K562 (cell line): ENCODE results near the gene SLC8A1. TPM values are rescaled to one million over a fixed set of nuclear protein-coding genes. Genes with fewer than 3 reads are reported as not detected.

Experiments used
- ATAC-seq: fragments of 200-7000 bp; cut with Tn5 transposase; 3 replicates; pipeline ENCODE4 v1.9.1; 2020; ENCODE audit warnings: moderate library complexity
- BruUV-seq: library from RNA; stranded (reverse); fragments of 400-500 nt; replicated peaks from 2 replicates; lab custom pipeline; 2021; lab: Mats Ljungman, UMichigan
- CTCF ChIA-PET: fragments of 300-600 bp; formaldehyde crosslinking; extraction: SDS; loops from one replicate; lab custom pipeline; 2021; ENCODE audit warnings: low intra/inter-chr PET ratio; lab: Yijun Ruan, JAX
- POLR2A ChIA-PET: fragments of 300-600, 350-650 bp; sonication (Branson Sonifier 250); formaldehyde crosslinking; extraction: SDS; loops from one replicate; lab custom pipeline; 2021; ENCODE audit warnings: antibody characterized with exemption, inconsistent platforms; lab: Yijun Ruan, JAX
- DNase-seq, 4 experiments: peaks; one replicate each; pipeline versions ENCODE4 v3.0.0 to v3.0.0-alpha.2; 2011 to 2018; ENCODE audit warnings: low spot score in 3 of 4, mixed read lengths in 3 of 4; ENCODE audit errors: extremely low read depth in 1 of 4
- FAIRE-seq: peaks from 2 replicates; lab custom pipeline; 2011; peaks lifted over from hg19 to GRCh38; lab: Jason Lieb, UNC
- H2AFZ ChIP-seq: 2 replicates; pipeline ENCODE4 v1.6.0; 2011; ENCODE audit warnings: low read depth, low read length, control low read depth, inconsistent platforms
- H3K27ac ChIP-seq: fragments of 200-600 bp; 3 replicates; pipeline ENCODE4 v1.8.0; 2011; ENCODE audit warnings: low read depth, mild to moderate bottlenecking, control low read depth, inconsistent platforms, low read length, moderate library complexity, mixed read lengths; ENCODE audit errors: extremely low read depth
- H3K27me3 ChIP-seq, 2 experiments: fragments of 300-600 bp in 1 of 2; 2 replicates in 1 of 2; 3 replicates in 1 of 2; pipeline versions ENCODE4 v1.6.0 to v1.8.0; 2011; ENCODE audit warnings: inconsistent platforms in 2 of 2, low read length in 2 of 2, mild to moderate bottlenecking in 1 of 2, mixed read lengths in 1 of 2, moderate library complexity in 1 of 2; ENCODE audit not compliant: control insufficient read depth in 2 of 2, insufficient read depth in 2 of 2
- H3K36me3 ChIP-seq: fragments of 300-600 bp; 3 replicates; pipeline ENCODE4 v1.8.0; 2011; ENCODE audit warnings: mild to moderate bottlenecking, low read length, inconsistent platforms; ENCODE audit not compliant: control insufficient read depth, insufficient read depth
- H3K4me1 ChIP-seq, 2 experiments: fragments of 200-600 bp in 1 of 2; replicated peaks in 1 of 2; 2 replicates in 1 of 2; 3 replicates in 1 of 2; pipeline versions ENCODE4 v1.5.1 to v1.8.0; 2011; ENCODE audit warnings: inconsistent platforms in 2 of 2, low read length in 2 of 2, mild to moderate bottlenecking in 1 of 2, mixed read lengths in 1 of 2, moderate library complexity in 1 of 2; ENCODE audit not compliant: control insufficient read depth in 2 of 2, insufficient read depth in 2 of 2
- H3K4me2 ChIP-seq: 2 replicates; pipeline ENCODE4 v1.6.1; 2011; ENCODE audit warnings: low read length, control low read depth, inconsistent platforms, mixed read lengths; ENCODE audit not compliant: insufficient read depth
- H3K4me3 ChIP-seq: fragments of 200-600 bp; sonication (generic), shearing (Covaris generic); 2 replicates; pipeline ENCODE4 v1.5.1; 2016; ENCODE audit warnings: control low read depth, inconsistent platforms
- H3K79me2 ChIP-seq: fragments of 200-600 bp; 3 replicates; pipeline ENCODE4 v1.8.0; 2011; ENCODE audit warnings: low read length, inconsistent platforms; ENCODE audit not compliant: control insufficient read depth, insufficient read depth
- H3K9ac ChIP-seq, 2 experiments: 2 replicates each; pipeline versions ENCODE4 v1.6.0 to v1.6.1; 2011; ENCODE audit warnings: low read depth in 2 of 2, low read length in 2 of 2, control low read depth in 1 of 2, inconsistent platforms in 1 of 2, mild to moderate bottlenecking in 1 of 2, mixed read lengths in 1 of 2; ENCODE audit not compliant: insufficient read depth in 1 of 2
- H3K9me1 ChIP-seq: one replicate; pipeline ENCODE4 v1.6.0; 2011; ENCODE audit warnings: inconsistent platforms, mild to moderate bottlenecking, low read length, moderate library complexity; ENCODE audit not compliant: control insufficient read depth, insufficient read depth
- H3K9me3 ChIP-seq: replicated peaks from 2 replicates; pipeline ENCODE4 v1.5.1; 2011; ENCODE audit warnings: low read depth, low read length, inconsistent platforms; ENCODE audit not compliant: control insufficient read depth, insufficient read depth
- H4K20me1 ChIP-seq: replicated peaks from 2 replicates; pipeline ENCODE4 v1.6.1; 2011; ENCODE audit warnings: low read length, inconsistent platforms, mixed read lengths; ENCODE audit not compliant: control insufficient read depth, insufficient read depth
- ARID3A ChIP-seq: IDR thresholded peaks from 2 replicates; pipeline ENCODE4 v1.6.1; 2012; ENCODE audit warnings: low read depth, low read length, improper control_type of control experiment, borderline replicate concordance
- ARNT ChIP-seq, 2 experiments: fragments of 450-650 bp; IDR thresholded peaks; 2 replicates each; pipeline ENCODE4 v1.6.1; 2016; ENCODE audit warnings: mild to moderate bottlenecking in 1 of 2
- DACH1 ChIP-seq: fragments of 450-650 bp; IDR thresholded peaks from 2 replicates; pipeline ENCODE4 v1.6.1; 2018; ENCODE audit not compliant: partially characterized antibody
- HDAC1 ChIP-seq, 2 experiments: fragments of 450-650 bp; IDR thresholded peaks; 2 replicates each; pipeline ENCODE4 v1.6.1; 2016 to 2017; ENCODE audit warnings: inconsistent platforms in 1 of 2, mild to moderate bottlenecking in 1 of 2, moderate library complexity in 1 of 2
- MYC ChIP-seq, 2 experiments: fragments of 250-450 bp in 1 of 2; sonication (Bioruptor Pico) in 1 of 2; IDR thresholded peaks; 2 replicates each; pipeline versions ENCODE4 v1.5.1 to v1.6.1; 2012 to 2021; ENCODE audit warnings: low read depth in 2 of 2, borderline replicate concordance in 1 of 2, improper control_type of control experiment in 1 of 2, low read length in 1 of 2, mild to moderate bottlenecking in 1 of 2, moderate library complexity in 1 of 2
- POLR2A ChIP-seq: fragments of 450-650 bp; conservative IDR thresholded peaks from 2 replicates; pipeline ENCODE4 v1.6.1; 2016
- SAFB2 ChIP-seq: fragments of 200-400 bp; formaldehyde crosslinking; IDR thresholded peaks from 2 replicates; pipeline ENCODE4 v1.6.1; 2018; ENCODE audit warnings: borderline replicate concordance, low read length, low read depth, moderate library complexity; ENCODE audit not compliant: severe bottlenecking
- WGBS: fragments of 100-300 bp; shearing (Covaris generic); methylation state at CpG from one replicate; pipeline ENCODE4 v1.1.6; 2016; ENCODE audit warnings: low coverage, mixed read lengths; ENCODE audit not compliant: insufficient coverage; ENCODE audit errors: missing lambda C conversion rate; 5-methylcytosine and 5-hydroxymethylcytosine counted together
- in situ Hi-C: fragments of 300-500 bp; cut with MboI; formaldehyde crosslinking; loops from 4 replicates; pipeline ENCODE4 v1.15.0; 2018; ENCODE audit warnings: inconsistent platforms, mixed read lengths
- intact Hi-C: fragments of 100-400 bp; cut with micrococcal nuclease; formaldehyde crosslinking; loops from 2 replicates; pipeline ENCODE4 v1.14.2; 2022
- polyA plus RNA-seq, 8 experiments: library from polyadenylated mRNA; depleted of rRNA in 4 of 8; stranded (reverse) in 5 of 8; unstranded in 3 of 8; fragments of >200 nt; fragmentation: Nextera tagmentation in 2 of 8; fragmentation: Illumina TruSeq in 1 of 8; extraction: Ambion mirVana in 2 of 8; extraction: Trizol in 1 of 8; gene quantifications; 2 replicates each; pipeline versions ENCODE4 v1.2.1 to v1.2.3, GENCODE V29; 2011 to 2014; ENCODE audit warnings: inconsistent platforms in 1 of 8, missing spikeins in 1 of 8
- total RNA-seq, 7 experiments: library from RNA; depleted of rRNA in 6 of 7; stranded (reverse); fragments of >200 nt in 6 of 7; fragmentation: Illumina TruSeq in 2 of 7; extraction: Trizol in 2 of 7; gene quantifications; 2 replicates each; pipeline versions ENCODE4 v1.2.1 to v1.2.3, GENCODE V29; 2011 to 2021; ENCODE audit warnings: low replicate concordance in 1 of 7

The SLC8A1 gene
- total and polyA plus RNA-seq, 9 of the 15 experiments (the other 6 are each of a cell fraction or from before 2014, with no cell fraction given) = not detected

- Histone ChIP-seq H3K9me1 (no peaks in the 10 kb centered on the region), H3K27me3 (no peaks in the 10 kb centered on the region), H3K79me2 (no peaks in the 10 kb centered on the region), H3K9me3 (no peaks in the 10 kb centered on the region), H3K9ac (no peak overlapping the region), H3K27ac (no peak overlapping the region), H3K36me3 (no peaks in the 10 kb centered on the region), H2AFZ (no peak overlapping the region), H3K4me3 (no peak overlapping the region), H3K4me2 (no peak overlapping the region), H3K4me1 (no peaks in the 10 kb centered on the region)
- 0% methylated on average over 1 of the region's 1 CpG for WGBS
- CTCF ChIA-PET = no interaction called here
- POLR2A ChIA-PET = no interaction called here
- in situ Hi-C loops = no loop called here
- ATAC-seq = no peak
- intact Hi-C loops = no loop called here
- TF ChIP-seq HDAC1 (IDR thresholded peaks at IDR 0.05) = no peak
- no peak for TF ChIP-seq POLR2A
- TF ChIP-seq ARNT (IDR thresholded peaks at IDR 0.05) = no peak
- no peak for TF ChIP-seq MYC (IDR thresholded peaks at IDR 0.05; ENCODE audit: low read depth, low read length)
- TF ChIP-seq MYC (CRISPR knock-in tag; IDR thresholded peaks at IDR 0.05; ENCODE audit: borderline replicate concordance, low read depth) = no peak
- TF ChIP-seq SAFB2 = no peak
- TF ChIP-seq ARID3A = no peak
- no peak for TF ChIP-seq DACH1
- TF ChIP-seq, all 486 proteins: peak for 0
- DNase-seq (no peak), FAIRE-seq (no peak)
- no peaks in the 10 kb centered on the region for H4K20me1 ChIP-seq
- BruUV-seq = no TSS peak
These were observed 107.5 kb downstream of the SLC8A1 start for GRCh38 chr2:40344364-40344763.
